Measurements from ENCODE around the gene ANKRD52. TPM values are rescaled to one million over a fixed set of nuclear protein-coding genes. Genes with fewer than 3 reads are reported as not detected.

Gene ANKRD52
- total RNA-seq, 2 donors from 2014 or later = 18.5 to 29.0 TPM

DNA sequence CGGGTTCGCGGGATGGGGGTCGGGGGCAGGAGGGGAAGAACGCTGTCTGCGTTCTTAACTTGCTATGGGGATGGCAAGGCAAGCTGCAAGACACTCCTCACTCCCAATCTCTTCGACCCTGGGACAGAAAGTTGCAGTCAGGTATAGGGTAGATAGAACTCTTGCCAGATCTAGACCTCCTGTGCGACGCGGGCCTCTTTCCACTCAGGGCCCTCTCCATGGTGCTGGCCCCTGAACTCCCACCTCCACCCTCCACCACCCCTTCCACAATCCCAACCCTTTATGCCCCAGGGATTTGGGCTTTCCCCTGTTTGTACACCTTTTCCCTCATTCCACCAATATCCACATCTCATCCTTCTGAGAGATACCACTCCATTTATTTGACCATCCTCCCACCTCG, 33.2 kb downstream of the ANKRD52 start:
- Histone ChIP-seq H3K27me3 (replicated peaks; ENCODE audit: insufficient read depth) (no peaks in the 10 kb centered on the region), H3K9me3 (no peaks in the 10 kb centered on the region), H3K4me3 (peak overlapping the region; percentile 46 to 47), H3K27ac (peak overlapping the region in 1 of 2 donors; percentile 71), H3K4me1 (replicated peaks) (no peaks in the 10 kb centered on the region), H3K36me3 (no peaks in the 10 kb centered on the region)
- TF ChIP-seq POLR2AphosphoS5 (IDR thresholded peaks at IDR 0.05) = no peak
- TF ChIP-seq POLR2A (IDR thresholded peaks at IDR 0.05) = no peak
- no peak for TF ChIP-seq CTCF (IDR thresholded peaks at IDR 0.05)
- intact Hi-C loops (cut with DNase I) = loop anchor here (2.0 kb wide), 2 partner anchors 32 to 106 kb away; partner anchors contain the start of gene ZC3H10
- DNase-seq (ENCODE audit: low spot score) = no peak
- 60% methylated on average over 11 of the region's 11 CpGs for WGBS

DNA sequence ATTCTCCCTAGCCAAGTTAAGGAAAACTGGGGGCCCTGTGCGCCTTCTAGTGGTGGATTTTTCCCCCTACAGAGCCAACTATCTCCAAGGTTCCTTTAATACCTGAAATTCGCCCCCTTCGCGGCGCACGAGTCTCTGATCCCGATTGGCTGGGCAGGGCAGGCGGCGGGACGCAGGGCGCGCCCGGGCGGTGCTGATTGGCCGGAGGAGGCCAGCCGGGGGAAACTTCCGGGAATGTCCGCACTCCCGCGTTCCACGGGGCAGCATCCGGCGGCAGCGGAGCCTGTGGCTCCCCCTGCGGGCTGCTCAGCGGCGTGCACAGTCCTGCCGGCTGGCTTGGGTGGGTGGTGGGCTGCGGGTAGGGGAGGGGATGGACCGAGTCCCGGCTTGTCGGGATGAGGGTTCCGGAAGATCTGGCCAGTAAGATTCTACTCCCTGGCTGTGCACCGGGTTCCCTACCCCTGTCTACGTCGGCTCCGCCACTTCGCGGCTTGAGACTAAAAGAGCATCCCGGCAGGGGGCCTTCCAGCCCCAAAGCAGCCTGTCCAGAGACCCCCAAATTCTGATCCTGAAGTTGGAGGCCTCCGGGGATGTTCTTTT, 34.0 kb downstream of the ANKRD52 start, which contains the start of gene NABP2:
NABP2 (plus strand) TSS at position 241 of the 600 bp plus-strand sequence. CDS start 515 bp downstream, outside the sequence.
- no peaks in the 10 kb centered on the region for H3K27me3 ChIP-seq (replicated peaks; ENCODE audit: insufficient read depth)
- intact Hi-C loops (cut with DNase I) = loop anchor here (2.0 kb wide), 2 partner anchors 31 to 105 kb away; partner anchors contain the start of gene ZC3H10
- WGBS = under 1% methylated on average over 41 of the region's 41 CpGs

DNA sequence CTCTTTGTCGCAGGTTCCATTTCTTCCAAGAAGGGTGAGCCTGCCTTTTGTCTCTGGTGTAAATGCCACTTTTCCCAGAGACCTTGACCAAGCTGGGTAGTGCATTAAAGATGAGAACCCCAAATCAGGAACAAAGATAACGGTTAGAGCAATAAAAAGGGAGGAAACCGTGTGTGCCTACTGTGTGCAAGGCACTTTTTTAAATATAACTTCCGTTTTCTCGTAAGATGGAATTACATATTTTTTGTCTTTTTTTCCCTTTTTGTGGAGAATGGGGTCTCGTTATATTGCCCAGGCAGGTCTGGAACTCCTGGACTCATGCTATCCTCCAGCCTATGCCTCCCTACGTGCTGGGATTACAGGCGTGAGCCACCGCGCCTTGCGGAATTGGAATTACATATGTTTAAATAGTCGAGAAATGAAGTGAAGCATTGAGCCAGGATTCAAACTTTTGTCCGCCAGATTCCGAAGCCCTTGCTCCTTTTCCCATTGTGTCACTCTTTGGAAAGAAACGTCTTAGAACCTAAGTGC, 34.5 kb downstream of the ANKRD52 start:
- no peak for TF ChIP-seq CTCF (IDR thresholded peaks at IDR 0.05)
- TF ChIP-seq POLR2A (IDR thresholded peaks at IDR 0.05) = no peak
- H3K36me3 ChIP-seq = no peaks in the 10 kb centered on the region
- peak overlapping the region in 1 of 2 donors; percentile 47 for H3K4me3 ChIP-seq
- peak overlapping the region; percentile 75 to 99 for H3K27ac ChIP-seq
- H3K9me3 ChIP-seq = no peaks in the 10 kb centered on the region
- DNase-seq (ENCODE audit: low spot score) = no peak
- no peaks in the 10 kb centered on the region for H3K4me1 ChIP-seq (replicated peaks)
- intact Hi-C loops (cut with DNase I) = loop anchor here (2.0 kb wide), 2 partner anchors 31 to 105 kb away; partner anchors contain the start of gene ZC3H10
- 30% methylated on average over 15 of the region's 15 CpGs for WGBS
- H3K27me3 ChIP-seq (replicated peaks; ENCODE audit: insufficient read depth) = no peaks in the 10 kb centered on the region

More for the DNA sequence above, 34.0 kb downstream of the ANKRD52 start, which contains the start of gene NABP2:
- Histone ChIP-seq H3K4me3 (peak within 1 kb of the TSS; percentile 46 to 47), H3K4me1 (replicated peaks) (no peaks in the 10 kb centered on the region), H3K36me3 (no peaks in the 10 kb centered on the region), H3K9me3 (no peaks in the 10 kb centered on the region), H3K27ac (peak within 1 kb of the TSS; percentile 75 to 99)
- TF ChIP-seq CTCF (IDR thresholded peaks at IDR 0.05) (peak; percentile 82 to 99 (median 96)), POLR2A (IDR thresholded peaks at IDR 0.05) (peak; percentile 42), POLR2AphosphoS5 (IDR thresholded peaks at IDR 0.05) (peak; percentile 97)
- DNase-seq (ENCODE audit: low spot score) = peak; percentile 98

DNA sequence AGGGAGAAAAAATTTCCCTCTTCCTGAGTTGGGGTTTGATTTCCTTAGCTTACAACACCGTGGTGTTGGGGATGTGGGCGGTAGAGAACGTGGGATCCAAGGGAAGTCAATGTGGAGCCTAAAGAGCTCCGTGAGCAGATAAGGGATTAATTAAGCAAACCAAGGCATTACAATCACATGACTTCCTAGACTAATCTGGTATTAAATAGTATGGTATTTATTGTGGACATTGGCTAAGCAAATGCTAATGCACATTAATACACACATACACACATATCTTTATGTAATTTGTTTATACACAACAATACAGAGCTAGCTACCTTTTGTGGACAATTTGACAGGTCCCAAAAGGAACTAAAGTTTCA, 35.7 kb downstream of the ANKRD52 start:
- peak overlapping the region; percentile 74 to 93 for H3K4me3 ChIP-seq
- DNase-seq (ENCODE audit: low spot score) = no peak
- H3K27ac ChIP-seq = peak overlapping the region; percentile 99
- H3K4me1 ChIP-seq (replicated peaks) = no peaks in the 10 kb centered on the region
- TF ChIP-seq CTCF (IDR thresholded peaks at IDR 0.05) (no peak), POLR2AphosphoS5 (IDR thresholded peaks at IDR 0.05) (no peak), POLR2A (IDR thresholded peaks at IDR 0.05) (no peak)
- no peaks in the 10 kb centered on the region for H3K27me3 ChIP-seq (replicated peaks; ENCODE audit: insufficient read depth)
- intact Hi-C loops (cut with DNase I) = no loop called here
- H3K36me3 ChIP-seq = no peaks in the 10 kb centered on the region
- 17% methylated on average over 4 of the region's 4 CpGs for WGBS
- H3K9me3 ChIP-seq = no peaks in the 10 kb centered on the region
